A549 (cell line): ENCODE data around the gene SLC2A8.

ENCODE experiments used
- CHD4 ChIP-seq: fragments of 200-600 bp; sonication (generic); IDR thresholded peaks from 2 replicates; pipeline ENCODE4 v1.6.1; 2016; ENCODE audit warnings: antibody characterized with exemption, mild to moderate bottlenecking, borderline replicate concordance
- EP300 ChIP-seq, 2 experiments: fragments of >200 bp; sonication (Bioruptor Twin); formaldehyde crosslinking; IDR thresholded peaks; 2 replicates in 1 of 2; 3 replicates in 1 of 2; pipeline ENCODE4 v1.6.1; 2016 to 2017
- POLR2A ChIP-seq: IDR thresholded peaks from 2 replicates; pipeline ENCODE4 v1.6.1; 2012; ENCODE audit warnings: mild to moderate bottlenecking, low read length
- POLR2AphosphoS2 ChIP-seq: conservative IDR thresholded peaks from 2 replicates; pipeline ENCODE4 v1.6.1; 2012; ENCODE audit warnings: low read length, improper control_type of control experiment, inconsistent platforms
- TF ChIP-seq, protein P1 (sequence below): fragments of >200 bp; sonication (Bioruptor Twin); formaldehyde crosslinking; IDR thresholded peaks from 3 replicates; pipeline ENCODE4 v1.5.1; 2016
- TF ChIP-seq, protein P2 (sequence below): fragments of 450-650 bp; IDR thresholded peaks from 2 replicates; pipeline ENCODE4 v1.6.1; 2014; ENCODE audit warnings: antibody characterized with exemption

DNA sequence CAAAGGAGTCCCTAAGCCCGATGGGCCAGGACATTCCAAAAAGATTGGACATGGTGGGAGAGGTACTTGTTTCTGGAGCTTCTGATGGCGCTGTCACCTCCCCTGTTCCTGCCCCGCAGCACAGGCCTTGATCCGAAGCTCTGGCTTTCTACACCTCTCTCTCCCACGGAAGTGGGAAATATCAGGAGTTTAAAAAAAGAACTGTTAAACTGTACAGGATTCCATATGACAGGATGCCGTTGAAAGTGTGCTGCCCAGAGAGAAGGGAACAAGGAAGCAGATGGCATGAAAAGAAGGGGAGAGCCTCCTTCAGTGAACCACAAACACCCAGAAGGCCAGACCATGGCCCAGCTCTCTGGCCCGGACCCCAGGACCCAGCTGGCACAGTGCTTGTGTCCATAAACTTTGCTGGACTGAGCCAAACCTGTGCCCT lies 26.8 kb upstream of the SLC2A8 start:
- TF ChIP-seq EP300 (IDR thresholded peaks at IDR 0.05) (no peak), POLR2AphosphoS2 (no peak), CHD4 (no peak), POLR2A (no peak)
- TF ChIP-seq, protein P1, sequence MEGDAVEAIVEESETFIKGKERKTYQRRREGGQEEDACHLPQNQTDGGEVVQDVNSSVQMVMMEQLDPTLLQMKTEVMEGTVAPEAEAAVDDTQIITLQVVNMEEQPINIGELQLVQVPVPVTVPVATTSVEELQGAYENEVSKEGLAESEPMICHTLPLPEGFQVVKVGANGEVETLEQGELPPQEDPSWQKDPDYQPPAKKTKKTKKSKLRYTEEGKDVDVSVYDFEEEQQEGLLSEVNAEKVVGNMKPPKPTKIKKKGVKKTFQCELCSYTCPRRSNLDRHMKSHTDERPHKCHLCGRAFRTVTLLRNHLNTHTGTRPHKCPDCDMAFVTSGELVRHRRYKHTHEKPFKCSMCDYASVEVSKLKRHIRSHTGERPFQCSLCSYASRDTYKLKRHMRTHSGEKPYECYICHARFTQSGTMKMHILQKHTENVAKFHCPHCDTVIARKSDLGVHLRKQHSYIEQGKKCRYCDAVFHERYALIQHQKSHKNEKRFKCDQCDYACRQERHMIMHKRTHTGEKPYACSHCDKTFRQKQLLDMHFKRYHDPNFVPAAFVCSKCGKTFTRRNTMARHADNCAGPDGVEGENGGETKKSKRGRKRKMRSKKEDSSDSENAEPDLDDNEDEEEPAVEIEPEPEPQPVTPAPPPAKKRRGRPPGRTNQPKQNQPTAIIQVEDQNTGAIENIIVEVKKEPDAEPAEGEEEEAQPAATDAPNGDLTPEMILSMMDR = no peak
- TF ChIP-seq, protein P2, sequence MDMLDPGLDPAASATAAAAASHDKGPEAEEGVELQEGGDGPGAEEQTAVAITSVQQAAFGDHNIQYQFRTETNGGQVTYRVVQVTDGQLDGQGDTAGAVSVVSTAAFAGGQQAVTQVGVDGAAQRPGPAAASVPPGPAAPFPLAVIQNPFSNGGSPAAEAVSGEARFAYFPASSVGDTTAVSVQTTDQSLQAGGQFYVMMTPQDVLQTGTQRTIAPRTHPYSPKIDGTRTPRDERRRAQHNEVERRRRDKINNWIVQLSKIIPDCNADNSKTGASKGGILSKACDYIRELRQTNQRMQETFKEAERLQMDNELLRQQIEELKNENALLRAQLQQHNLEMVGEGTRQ = no peak
